NCI-H146 treated with DMSO at 0.1 percent for 48 hours (cell line): ENCODE measurements around the gene ARVCF.
A peak's percentile ranks its signal among the peaks of the same experiment; 100 is the strongest.

ENCODE experiments used
- DNase-seq: peaks from one replicate; lab custom pipeline; 2025; ENCODE audit not compliant: unreplicated experiment; lab: John Stamatoyannopoulos, UW

ARVCF gene

DNA sequence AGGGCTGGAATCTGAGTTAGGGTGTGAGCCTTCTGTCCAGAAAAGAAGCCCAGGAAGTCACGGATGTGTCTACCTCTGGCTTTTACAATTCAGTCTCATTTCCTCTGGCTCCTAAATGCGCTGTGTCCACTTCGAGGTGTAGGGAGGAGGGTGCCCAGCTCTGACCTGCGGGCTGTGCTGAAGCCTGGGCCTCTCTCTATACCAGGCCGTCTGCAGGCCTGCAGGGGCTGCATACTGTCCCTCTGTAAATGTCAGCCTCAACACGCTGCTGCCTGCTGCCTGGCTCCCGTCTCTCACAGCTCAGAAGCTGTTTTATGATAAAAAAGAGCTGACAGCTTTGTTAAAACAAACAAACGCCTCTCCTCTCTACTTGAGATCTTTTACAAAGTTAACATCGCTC, 14.5 kb downstream of the ARVCF start:
- no peak for DNase-seq

DNA sequence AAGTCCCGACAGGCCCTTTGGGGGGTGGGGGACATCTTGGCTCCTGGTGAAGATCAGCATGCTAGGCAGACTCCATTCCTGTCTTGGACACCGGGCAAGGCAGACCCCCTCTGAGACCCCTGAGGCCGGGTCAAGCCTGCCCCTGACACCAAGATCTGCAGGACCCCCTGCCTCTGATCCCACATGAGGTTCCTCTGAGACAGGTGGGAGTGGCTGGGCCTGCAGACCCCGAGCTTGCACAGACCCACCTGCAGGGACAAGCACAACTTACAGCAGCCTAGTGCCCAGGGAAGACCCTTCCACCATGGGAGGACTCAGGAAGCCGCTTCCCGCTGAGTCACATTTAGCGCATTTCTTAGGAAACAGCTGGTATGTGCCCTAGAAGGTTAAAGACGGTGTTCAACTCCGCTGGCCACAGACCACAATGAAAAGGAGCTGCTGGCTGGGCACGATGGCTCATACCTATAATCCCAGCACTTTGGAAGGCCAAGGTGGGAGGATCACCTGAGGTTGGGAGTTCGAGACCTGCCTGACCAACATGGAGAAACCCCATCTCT, 15.5 kb downstream of the ARVCF start:
- DNase-seq, result no peak

DNA sequence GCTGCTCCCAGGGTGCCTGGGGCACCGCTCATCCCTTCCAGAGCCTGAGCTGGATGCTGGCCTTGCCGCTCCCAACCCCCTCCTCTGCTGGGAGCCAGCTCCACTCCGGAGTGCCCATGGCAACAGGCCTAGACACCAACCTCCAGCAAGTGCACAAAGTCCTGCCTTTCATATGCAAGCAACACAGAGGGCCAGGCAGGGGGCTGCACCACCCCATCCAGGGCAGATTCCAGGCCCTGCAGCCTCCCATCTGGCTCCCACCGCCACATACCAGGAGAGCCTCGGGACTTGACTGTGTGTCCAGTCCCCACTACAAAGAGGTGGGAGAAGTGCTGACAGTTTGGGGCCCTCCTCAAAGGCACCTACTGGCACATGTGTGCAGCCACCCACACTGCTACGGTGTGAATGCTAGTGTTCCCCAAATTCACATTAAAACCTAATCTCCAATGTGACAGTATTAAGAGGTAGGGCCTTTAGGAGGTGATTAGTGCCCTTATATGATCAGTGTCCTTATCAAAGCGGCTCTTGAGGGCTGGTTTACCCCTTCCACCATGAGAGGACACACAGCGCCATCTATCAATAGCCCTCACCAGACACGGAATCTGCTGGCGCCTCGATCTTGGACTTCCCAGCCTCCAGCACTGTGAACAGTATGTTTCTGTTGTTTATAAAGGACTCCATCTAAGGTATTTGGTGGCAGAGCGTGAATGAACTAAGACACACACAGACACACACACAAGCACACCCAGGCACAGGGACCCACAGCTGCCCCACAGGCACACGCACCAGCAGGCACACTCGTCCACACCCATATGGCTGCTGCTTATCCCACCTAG, 16.2 kb downstream of the ARVCF start:
- no peak for DNase-seq

DNA sequence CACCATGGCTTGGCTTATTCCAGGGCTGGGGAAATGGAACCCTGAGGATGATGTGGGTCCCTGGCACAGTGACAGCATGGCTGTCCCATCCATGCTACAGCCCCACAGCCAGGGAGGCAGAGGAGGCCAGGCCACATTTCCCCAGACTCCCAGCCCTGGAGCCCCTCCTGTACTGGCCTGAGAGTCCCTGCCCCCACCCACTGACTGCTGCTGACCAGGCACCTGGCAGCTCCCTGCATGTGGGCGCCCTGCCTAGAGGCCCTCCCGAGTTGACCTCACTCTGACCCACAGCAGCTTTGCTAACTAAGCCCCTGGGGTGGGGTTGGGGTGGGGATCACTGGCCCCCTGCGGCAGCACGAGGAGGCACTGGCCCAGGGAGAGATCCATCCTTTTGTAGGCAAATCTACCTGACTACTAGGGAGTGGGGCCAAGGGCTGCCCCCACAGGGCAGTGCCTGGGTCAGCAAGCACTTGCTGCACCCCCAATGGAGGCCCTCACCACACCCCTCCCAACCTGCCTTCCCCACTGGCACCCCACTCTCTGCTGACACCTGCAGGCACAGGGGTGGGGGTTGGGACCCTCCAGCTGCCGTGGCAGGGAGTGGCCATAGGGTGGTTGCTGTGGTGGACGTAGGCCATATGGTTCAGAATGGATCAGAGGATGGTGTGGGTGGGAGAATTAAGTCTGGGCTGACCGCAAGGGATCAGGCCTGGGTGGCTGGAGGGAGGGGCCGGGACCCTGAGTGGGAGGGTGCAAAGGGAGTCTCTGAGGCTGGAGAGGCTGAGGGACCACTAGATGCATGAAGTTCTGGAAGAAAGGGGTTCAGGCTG, 17.4 kb downstream of the ARVCF start:
- DNase-seq, result peak; percentile 47

DNA sequence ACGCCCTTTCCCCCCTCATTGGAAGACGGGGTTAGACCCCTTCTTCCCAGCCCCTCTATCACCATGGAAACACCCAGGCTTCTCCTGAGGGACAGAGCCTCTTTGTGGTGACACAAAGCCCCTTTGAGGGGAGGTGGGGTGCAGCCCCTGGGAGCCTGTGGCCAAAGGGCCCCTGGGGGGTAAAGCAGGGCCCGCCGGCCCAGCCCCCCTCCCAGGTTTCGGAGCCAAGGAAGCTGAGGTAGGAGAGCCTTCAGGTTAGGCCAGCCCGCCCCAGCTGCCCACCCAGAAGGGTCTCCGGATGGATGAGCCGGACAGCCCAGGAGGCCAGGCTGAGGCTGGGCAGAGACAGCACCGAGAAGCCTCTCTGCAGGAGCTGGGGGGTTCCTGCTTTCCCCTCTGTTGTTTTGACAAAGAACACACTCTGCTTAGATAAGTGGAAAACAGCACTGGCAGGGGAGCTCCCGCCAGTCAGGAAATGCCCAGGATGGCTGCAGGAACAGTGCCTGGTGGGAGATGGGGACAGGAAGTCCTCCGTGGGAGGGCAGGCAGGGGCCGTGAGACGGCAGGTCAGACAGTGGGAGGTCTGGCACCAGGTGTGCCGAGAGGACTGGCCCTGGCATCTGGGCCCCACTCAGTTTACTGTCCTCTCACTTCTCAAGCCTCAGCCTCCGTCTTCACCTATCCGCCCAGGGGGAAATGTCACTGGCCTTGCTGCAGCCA, 18.2 kb downstream of the ARVCF start:
- DNase-seq, result peak; percentile 23

DNA sequence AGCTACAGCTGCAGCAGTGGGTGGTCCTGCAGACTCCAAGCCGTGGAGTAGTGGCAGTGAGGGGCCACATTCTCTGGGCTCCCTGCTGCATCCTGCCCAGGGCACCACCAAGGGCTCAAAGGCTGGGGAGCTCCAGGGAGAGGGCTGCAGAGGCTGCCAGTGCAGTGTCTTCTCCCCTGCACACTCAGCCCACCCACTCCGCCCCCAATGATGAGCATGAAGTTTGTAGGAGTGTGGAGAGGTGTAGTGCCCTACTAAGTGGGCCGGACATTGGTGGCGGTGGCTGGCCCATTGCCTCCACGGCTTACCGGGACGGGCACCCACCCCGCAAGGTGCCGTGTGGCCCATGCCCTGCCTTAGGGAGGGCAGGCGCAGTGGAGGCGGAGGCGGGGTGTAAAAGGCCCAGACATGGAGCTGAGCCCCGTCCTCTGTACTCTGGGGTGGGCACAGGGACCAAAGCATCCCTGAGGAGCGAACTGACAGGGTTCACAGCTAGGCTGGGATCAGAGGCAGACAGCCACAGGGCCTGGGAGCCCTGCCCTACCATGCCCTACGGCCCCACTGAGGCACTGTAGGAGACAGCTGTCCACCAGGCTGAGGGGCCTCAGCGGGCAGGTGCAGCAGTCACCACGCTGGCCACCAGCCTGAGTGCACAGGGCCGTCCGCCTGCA, 18.9 kb downstream of the ARVCF start:
- DNase-seq, result no peak

GRCh38 chr22:19996694-19997384, 19.8 kb downstream of the ARVCF start:
- no peak for DNase-seq

DNA sequence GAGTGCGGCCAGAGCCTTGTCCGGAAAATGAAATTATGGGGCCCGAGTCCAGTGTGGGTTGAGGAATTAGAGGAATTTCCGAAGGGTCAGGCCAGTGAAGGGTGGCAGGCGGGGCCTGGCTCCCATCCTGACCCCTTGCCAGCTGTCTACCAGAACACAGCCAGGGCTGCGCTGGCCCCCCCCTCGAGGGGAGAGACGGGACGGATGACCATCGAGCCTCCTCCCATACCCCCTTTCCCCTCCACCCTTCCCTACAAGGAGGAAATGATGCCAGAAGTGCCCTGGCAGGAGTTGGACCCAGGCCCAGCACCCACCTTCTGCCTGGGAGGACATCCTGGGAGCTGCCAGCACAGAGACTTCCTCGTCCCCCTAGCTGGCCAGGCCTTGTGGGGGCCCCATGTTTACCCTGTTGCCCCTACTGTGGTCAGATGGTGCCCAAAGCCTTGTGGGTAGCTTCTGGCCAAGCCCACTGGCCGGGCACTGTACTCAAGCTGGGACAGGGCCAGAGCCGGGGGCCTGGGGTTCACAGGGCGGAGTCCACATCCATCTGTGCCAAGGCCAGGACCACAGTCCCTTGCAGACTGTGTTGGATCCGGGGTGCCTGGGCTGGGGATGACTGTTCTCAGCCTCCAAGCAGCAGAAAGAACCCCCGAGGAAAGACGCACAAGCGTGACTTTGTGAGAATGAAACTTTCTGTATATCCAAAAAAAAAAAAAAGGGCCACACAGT, 20.8 kb downstream of the ARVCF start:
- DNase-seq, result no peak

- no peak for DNase-seq
Observed at GRCh38 chr22:19994851-19995610, 21.6 kb downstream of the ARVCF start.

GRCh38 chr22:19993926-19994325, 22.7 kb downstream of the ARVCF start:
- no peak for DNase-seq

GRCh38 chr22:19992921-19993355, 23.7 kb downstream of the ARVCF start:
- DNase-seq, result no peak

- DNase-seq, result no peak
Observed at GRCh38 chr22:19992481-19992911, 24.1 kb downstream of the ARVCF start.

DNA sequence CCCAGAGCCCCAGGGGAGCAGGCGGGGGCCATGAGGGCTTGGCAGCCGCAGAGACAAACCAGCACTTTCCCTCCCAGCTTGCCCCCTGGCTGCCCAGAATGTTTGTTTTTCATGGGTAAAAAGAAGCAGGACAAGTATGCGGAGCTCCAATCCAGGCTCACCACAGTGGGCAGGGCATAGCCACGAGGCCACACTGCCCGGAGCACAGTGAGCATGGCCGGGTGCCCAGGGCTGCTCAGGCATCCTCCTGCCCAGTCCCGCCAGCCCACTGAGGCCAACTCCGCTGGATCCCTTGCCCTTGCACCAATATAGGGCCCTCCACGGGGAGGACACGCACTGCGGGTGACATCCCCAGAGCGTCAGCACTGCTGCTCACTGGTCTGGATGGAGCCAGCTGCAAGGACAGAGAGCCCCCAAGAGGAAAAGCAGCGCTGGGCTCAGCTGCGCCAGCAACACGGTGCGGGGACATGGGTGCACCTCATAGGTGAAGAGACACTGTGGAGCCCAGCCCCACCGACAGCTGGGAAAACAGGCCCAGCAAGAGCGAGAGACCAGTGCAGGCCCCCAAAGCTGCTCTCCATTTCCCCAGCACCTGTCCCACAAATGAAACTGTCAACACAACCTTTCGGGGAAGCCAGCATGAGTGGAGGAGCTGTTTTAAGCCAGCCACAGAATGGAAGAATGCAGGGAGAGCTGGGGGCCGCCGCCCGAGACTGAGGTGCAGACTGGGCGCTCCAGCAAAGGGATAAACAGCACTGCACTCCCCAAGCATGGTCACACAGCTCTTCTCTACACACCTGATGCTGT, 24.8 kb downstream of the ARVCF start:
- no peak for DNase-seq

DNA sequence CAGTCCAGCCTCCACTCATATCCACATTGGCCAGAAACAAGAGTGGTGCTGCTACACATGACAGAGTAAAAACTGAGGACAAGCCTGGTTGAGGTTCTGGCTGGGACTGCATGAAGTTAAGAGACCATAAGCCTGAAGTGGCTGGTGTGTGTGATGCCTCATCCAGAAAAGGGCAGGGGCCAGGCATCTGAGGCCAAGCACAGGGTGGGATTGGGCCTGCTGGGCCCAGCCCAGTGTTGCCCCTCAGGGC, 25.3 kb downstream of the ARVCF start:
- DNase-seq, result no peak

GRCh38 chr22:19990609-19991394, 25.8 kb downstream of the ARVCF start:
- DNase-seq, result no peak

GRCh38 chr22:19990188-19990587, 26.4 kb downstream of the ARVCF start:
- no peak for DNase-seq

- no peak for DNase-seq
Observed at GRCh38 chr22:19989725-19990067, 26.9 kb downstream of the ARVCF start.
